GM15510 (cell line): ENCODE data around the gene ANKS1A.

ENCODE experiments used
- POLR2A ChIP-seq: IDR thresholded peaks from 3 replicates; pipeline ENCODE4 v1.6.1; 2011; ENCODE audit warnings: borderline replicate concordance; ENCODE audit not compliant: insufficient read length; ENCODE audit errors: extremely low read depth

ANKS1A gene

GRCh38 chr6:34928695-34929094, 39.6 kb downstream of the ANKS1A start:
- TF ChIP-seq POLR2A, result no peak

GRCh38 chr6:34929241-34929978, 40.4 kb downstream of the ANKS1A start:
- TF ChIP-seq POLR2A, result no peak

GRCh38 chr6:34930221-34930620, 41.2 kb downstream of the ANKS1A start:
- no peak for TF ChIP-seq POLR2A

- TF ChIP-seq POLR2A, result no peak
Observed at GRCh38 chr6:34934516-34934915, 45.5 kb downstream of the ANKS1A start.

- TF ChIP-seq POLR2A, result no peak
Observed at GRCh38 chr6:34938268-34938667, 49.2 kb downstream of the ANKS1A start.

- no peak for TF ChIP-seq POLR2A
Observed at GRCh38 chr6:34940030-34940434, 51.0 kb downstream of the ANKS1A start.

GRCh38 chr6:34941421-34941820, 52.4 kb downstream of the ANKS1A start:
- no peak for TF ChIP-seq POLR2A

- no peak for TF ChIP-seq POLR2A
Observed at GRCh38 chr6:34945317-34945716, 56.3 kb downstream of the ANKS1A start.

GRCh38 chr6:34947561-34947960, 58.5 kb downstream of the ANKS1A start:
- TF ChIP-seq POLR2A, result no peak

- no peak for TF ChIP-seq POLR2A
Observed at GRCh38 chr6:34949636-34950035, 60.6 kb downstream of the ANKS1A start.

GRCh38 chr6:34950849-34951248, 61.8 kb downstream of the ANKS1A start:
- TF ChIP-seq POLR2A, result no peak

- TF ChIP-seq POLR2A, result no peak
Observed at GRCh38 chr6:34951731-34952130, 62.7 kb downstream of the ANKS1A start.

GRCh38 chr6:34953061-34954025, 64.3 kb downstream of the ANKS1A start:
- no peak for TF ChIP-seq POLR2A

- TF ChIP-seq POLR2A, result no peak
Observed at GRCh38 chr6:34955442-34955841, 66.4 kb downstream of the ANKS1A start.

- no peak for TF ChIP-seq POLR2A
Observed at GRCh38 chr6:34957231-34957783, 68.3 kb downstream of the ANKS1A start.
